A673 (cell line): ENCODE data around the gene DEFB131B.

Experiments used
- CTCF ChIP-seq: fragments of 300-800, 200-600 bp; sonication (generic); conservative IDR thresholded peaks from 2 replicates; pipeline ENCODE4 v1.5.1; 2017; ENCODE audit warnings: low read depth, mild to moderate bottlenecking, antibody characterized with exemption, low read length, moderate library complexity, mixed read lengths
- EZH2 ChIP-seq: fragments of 200-600 bp; sonication (generic); IDR thresholded peaks from 2 replicates; pipeline ENCODE4 v1.6.1; 2017; ENCODE audit warnings: borderline replicate concordance, low read depth, mild to moderate bottlenecking, mixed read lengths, antibody characterized with exemption, low read length; ENCODE audit not compliant: poor library complexity, severe bottlenecking

GRCh38 chr11:71929491-71929890 lies 51.2 kb downstream of the DEFB131B start:
- TF ChIP-seq CTCF (no peak), EZH2 (no peak)
